Naive thymus-derived CD4-positive, alpha-beta T cell (primary cell): ENCODE measurements around the gene RECQL. TPM values are rescaled to one million over a fixed set of nuclear protein-coding genes. Genes with fewer than 3 reads are reported as not detected.
A peak's percentile ranks its signal among the peaks of the same experiment; 100 is the strongest.

Source experiments
- ATAC-seq: fragments of 150-1000 bp; cut with Tn5 transposase; 2 replicates; pipeline ENCODE4 v1.10.0; 2021; ENCODE audit warnings: mild to moderate bottlenecking, moderate library complexity
- CTCF ChIA-PET: fragments of 350-600 bp; sonication (Branson Sonifier 250); formaldehyde crosslinking; loops from one replicate; lab custom pipeline; 2021; ENCODE audit warnings: antibody characterized with exemption; lab: Charles Lee
- POLR2A ChIA-PET: fragments of 350-600 bp; sonication (Branson Sonifier 250); formaldehyde crosslinking; loops from one replicate; lab custom pipeline; 2021; ENCODE audit warnings: antibody characterized with exemption, inconsistent platforms; lab: Charles Lee
- DNase-seq, 9 donors: peaks; one replicate each; pipeline versions ENCODE4 v3.0.0 to v3.0.0-alpha.2; 2020 to 2022; ENCODE audit warnings: mixed read lengths in 1 of 9
- H3K27ac ChIP-seq: one replicate; pipeline ENCODE4 v1.7.0; 2013; ENCODE audit warnings: mild to moderate bottlenecking, low read depth, low read length, moderate library complexity
- H3K27me3 ChIP-seq, 2 donors: one replicate each; pipeline ENCODE4 v1.7.0; 2013; ENCODE audit warnings: low read length in 2 of 2, mild to moderate bottlenecking in 2 of 2, moderate library complexity in 2 of 2; ENCODE audit not compliant: control insufficient read depth in 2 of 2, insufficient read depth in 2 of 2
- H3K36me3 ChIP-seq, 3 experiments: 1 replicate in 2 of 3; 2 replicates in 1 of 3; pipeline ENCODE4 v1.7.0; 2013; ENCODE audit warnings: low read length in 3 of 3, mild to moderate bottlenecking in 3 of 3, moderate library complexity in 1 of 3; ENCODE audit not compliant: insufficient read depth in 3 of 3, control insufficient read depth in 2 of 3
- H3K4me1 ChIP-seq, 2 donors: one replicate each; pipeline ENCODE4 v1.7.0; 2013; ENCODE audit warnings: low read length in 2 of 2, mild to moderate bottlenecking in 2 of 2, moderate library complexity in 1 of 2; ENCODE audit not compliant: control insufficient read depth in 2 of 2, insufficient read depth in 2 of 2
- H3K4me3 ChIP-seq: 2 replicates; pipeline ENCODE4 v1.7.0; 2013; ENCODE audit warnings: mild to moderate bottlenecking, low read length
- H3K9me3 ChIP-seq, 3 experiments: 1 replicate in 2 of 3; 2 replicates in 1 of 3; pipeline ENCODE4 v1.7.0; 2013; ENCODE audit warnings: low read length in 3 of 3; ENCODE audit not compliant: control insufficient read depth in 2 of 3
- H3K27ac Mint-ChIP-seq, 9 donors: one replicate each; pipeline ENCODE4 v1.8.0; 2020 to 2022; ENCODE audit warnings: mixed read lengths in 9 of 9, mild to moderate bottlenecking in 8 of 9, moderate library complexity in 5 of 9, inconsistent platforms in 2 of 9
- H3K27me3 Mint-ChIP-seq, 5 donors: one replicate each; pipeline ENCODE4 v1.8.0; 2021 to 2022; ENCODE audit warnings: mixed read lengths in 5 of 5, mild to moderate bottlenecking in 1 of 5
- H3K36me3 Mint-ChIP-seq, 5 donors: one replicate each; pipeline ENCODE4 v1.8.0; 2020 to 2022; ENCODE audit warnings: mixed read lengths in 5 of 5, mild to moderate bottlenecking in 3 of 5, inconsistent platforms in 1 of 5
- H3K4me1 Mint-ChIP-seq, 7 donors: one replicate each; pipeline ENCODE4 v1.8.0; 2020 to 2022; ENCODE audit warnings: mixed read lengths in 7 of 7, mild to moderate bottlenecking in 3 of 7, inconsistent platforms in 1 of 7
- H3K4me3 Mint-ChIP-seq, 10 donors: one replicate each; pipeline ENCODE4 v1.8.0; 2020 to 2022; ENCODE audit warnings: mild to moderate bottlenecking in 10 of 10, mixed read lengths in 10 of 10, moderate library complexity in 6 of 10, inconsistent platforms in 2 of 10
- H3K9me3 Mint-ChIP-seq, 11 donors: one replicate each; pipeline ENCODE4 v1.8.0; 2020 to 2022; ENCODE audit warnings: mixed read lengths in 11 of 11, mild to moderate bottlenecking in 4 of 11, inconsistent platforms in 1 of 11, moderate library complexity in 1 of 11
- intact Hi-C, 2 donors: fragments of 100-400 bp; cut with micrococcal nuclease; formaldehyde crosslinking; loops; one replicate each; pipeline ENCODE4 v1.15.1; 2023
- polyA plus RNA-seq, 2 donors: library from polyadenylated mRNA; unstranded; fragments of 300-500 nt; fragmentation: Illumina TruSeq; gene quantifications; one replicate each; pipeline ENCODE4 v1.2.3, GENCODE V29; 2021
- total RNA-seq, 6 experiments: library from RNA in 5 of 6; stranded (reverse) in 5 of 6; gene quantifications; 1 replicate in 5 of 6; 2 replicates in 1 of 6; pipeline ENCODE4 v1.2.3 and lab custom pipeline; 2021 to 2026

Gene RECQL
- total and polyA plus RNA-seq, 7 experiments from 2014 or later = 19.4 to 77.7 (median 49.0) TPM

- ChIA-PET POLR2A (interaction anchor here (0.7 kb wide), 1 partner anchor 12 kb away, joined by 3 read pairs; no protein-coding TSS in a partner anchor), CTCF (no interaction called here)
- DNase-seq (no peak), ATAC-seq (no peak)
- no peak overlapping the region for H3K27ac ChIP-seq
- H3K9me3 Mint-ChIP-seq = peaks cover 0 to 1% (median 0%) of the 10 kb centered on the region in 11 donors
- no peaks in the 10 kb centered on the region for H3K27me3 ChIP-seq
- no peaks in the 10 kb centered on the region for H3K4me1 ChIP-seq
- H3K27ac Mint-ChIP-seq = no peak overlapping the region
- no peak overlapping the region for H3K4me3 Mint-ChIP-seq
- peaks cover 0 to 4% (median 0%) of the 10 kb centered on the region in 5 donors for H3K27me3 Mint-ChIP-seq
- H3K9me3 ChIP-seq = no peaks in the 10 kb centered on the region
- no peaks in the 10 kb centered on the region for H3K4me1 Mint-ChIP-seq
- no peak overlapping the region for H3K4me3 ChIP-seq
- peaks cover 0 to 4% (median 3%) of the 10 kb centered on the region in 5 donors for H3K36me3 Mint-ChIP-seq
- H3K36me3 ChIP-seq = no peaks in the 10 kb centered on the region
- intact Hi-C loops = no loop called here
These were observed 40.3 kb upstream of the RECQL start for GRCh38 chr12:21541773-21542172.

- Histone ChIP-seq H3K36me3 (no peaks in the 10 kb centered on the region), H3K4me1 (no peaks in the 10 kb centered on the region), H3K27ac (no peak overlapping the region), H3K27me3 (no peaks in the 10 kb centered on the region), H3K9me3 (no peaks in the 10 kb centered on the region), H3K4me3 (no peak overlapping the region)
- CTCF ChIA-PET = no interaction called here
- no peak overlapping the region for H3K4me3 Mint-ChIP-seq
- intact Hi-C loops = loop anchor here in 1 of 2 donors (5.0 kb wide), 1 partner anchor 53 kb away; no protein-coding TSS in a partner anchor
- H3K4me1 Mint-ChIP-seq = no peaks in the 10 kb centered on the region
- H3K36me3 Mint-ChIP-seq = peaks cover 0 to 10% (median 7%) of the 10 kb centered on the region in 5 donors
- DNase-seq (no peak), ATAC-seq (no peak)
- POLR2A ChIA-PET = no interaction called here
- H3K27me3 Mint-ChIP-seq = peaks cover 0 to 4% (median 1%) of the 10 kb centered on the region in 5 donors
- H3K27ac Mint-ChIP-seq = no peak overlapping the region
- peaks cover 0 to 1% (median 0%) of the 10 kb centered on the region in 11 donors for H3K9me3 Mint-ChIP-seq
These were observed 38.4 kb upstream of the RECQL start for GRCh38 chr12:21539797-21540196.

GRCh38 chr12:21538061-21538653, 36.7 kb upstream of the RECQL start:
- Mint-ChIP-seq H3K36me3 (peaks cover 0 to 10% (median 7%) of the 10 kb centered on the region in 5 donors), H3K9me3 (no peaks in the 10 kb centered on the region), H3K4me3 (no peak overlapping the region), H3K27me3 (peaks cover 0 to 4% (median 2%) of the 10 kb centered on the region in 5 donors), H3K27ac (no peak overlapping the region), H3K4me1 (no peaks in the 10 kb centered on the region)
- no peak overlapping the region for H3K4me3 ChIP-seq
- H3K36me3 ChIP-seq = no peaks in the 10 kb centered on the region
- no peaks in the 10 kb centered on the region for H3K27me3 ChIP-seq
- H3K27ac ChIP-seq = no peak overlapping the region
- no peaks in the 10 kb centered on the region for H3K9me3 ChIP-seq
- ChIA-PET POLR2A (no interaction called here), CTCF (no interaction called here)
- intact Hi-C loops = loop anchor here in 1 of 2 donors (5.0 kb wide), 1 partner anchor 54 kb away; no protein-coding TSS in a partner anchor
- ATAC-seq (no peak), DNase-seq (no peak)
- H3K4me1 ChIP-seq = no peaks in the 10 kb centered on the region

GRCh38 chr12:21529456-21529855, 28.0 kb upstream of the RECQL start:
- H3K9me3 Mint-ChIP-seq = peaks cover 0 to 9% (median 2%) of the 10 kb centered on the region in 11 donors
- POLR2A ChIA-PET = interaction anchor here (1.0 kb wide), 1 partner anchor 13 kb away, joined by 3 read pairs; no protein-coding TSS in a partner anchor
- Histone ChIP-seq H3K9me3 (no peaks in the 10 kb centered on the region), H3K27me3 (no peaks in the 10 kb centered on the region), H3K4me3 (no peak overlapping the region), H3K36me3 (no peaks in the 10 kb centered on the region), H3K27ac (no peak overlapping the region), H3K4me1 (peaks cover 0 to 3% of the 10 kb centered on the region in 2 donors)
- DNase-seq (no peak), ATAC-seq (no peak)
- CTCF ChIA-PET = no interaction called here
- H3K4me1 Mint-ChIP-seq = peaks cover 0 to 13% (median 8%) of the 10 kb centered on the region in 7 donors
- no peak overlapping the region for H3K4me3 Mint-ChIP-seq
- H3K27ac Mint-ChIP-seq = no peak overlapping the region
- intact Hi-C loops = loop anchor here in 1 of 2 donors (5.0 kb wide), 2 partner anchors 128 to 232 kb away; partner anchors contain the start of gene LDHB
- peaks cover 18 to 61% (median 43%) of the 10 kb centered on the region in 5 donors for H3K27me3 Mint-ChIP-seq
- H3K36me3 Mint-ChIP-seq = peaks cover 0 to 2% (median 0%) of the 10 kb centered on the region in 5 donors

GRCh38 chr12:21528953-21529352, 27.5 kb upstream of the RECQL start:
- peaks cover 18 to 61% (median 43%) of the 10 kb centered on the region in 5 donors for H3K27me3 Mint-ChIP-seq
- intact Hi-C loops = loop anchor here in 1 of 2 donors (1.0 to 5.0 kb wide), 3 partner anchors 28 to 232 kb away; partner anchors contain the start of genes GOLT1B, LDHB and RECQL
- Histone ChIP-seq H3K9me3 (no peaks in the 10 kb centered on the region), H3K36me3 (no peaks in the 10 kb centered on the region), H3K4me3 (no peak overlapping the region), H3K27me3 (no peaks in the 10 kb centered on the region), H3K4me1 (peaks cover 0 to 3% of the 10 kb centered on the region in 2 donors), H3K27ac (no peak overlapping the region)
- peaks cover 0 to 4% (median 0%) of the 10 kb centered on the region in 5 donors for H3K36me3 Mint-ChIP-seq
- CTCF ChIA-PET = no interaction called here
- peaks cover 0 to 13% (median 8%) of the 10 kb centered on the region in 7 donors for H3K4me1 Mint-ChIP-seq
- ATAC-seq = no peak
- H3K9me3 Mint-ChIP-seq = peaks cover 0 to 12% (median 4%) of the 10 kb centered on the region in 11 donors
- no peak for DNase-seq
- POLR2A ChIA-PET = no interaction called here
- H3K27ac Mint-ChIP-seq = peak overlapping the region in 1 of 9 donors; percentile 61
- H3K4me3 Mint-ChIP-seq = peak overlapping the region in 6 of 10 donors; percentile 55 to 81 (median 72)

- Histone ChIP-seq H3K27me3 (no peaks in the 10 kb centered on the region), H3K27ac (no peak overlapping the region), H3K9me3 (no peaks in the 10 kb centered on the region), H3K4me1 (peaks cover 0 to 3% of the 10 kb centered on the region in 2 donors), H3K4me3 (peak overlapping the region; percentile 63), H3K36me3 (no peaks in the 10 kb centered on the region)
- intact Hi-C loops = loop anchor here (1.0 to 5.0 kb wide), 5 partner anchors 19 to 230 kb away; partner anchors contain the start of genes GOLT1B (in 2 of the 2), RECQL (in 2 of the 2) and LDHB (in 1 of the 2)
- ChIA-PET POLR2A (interaction anchor here (0.7 to 1.6 kb wide), 2 partner anchors 26 to 36 kb away, joined by 4 to 6 read pairs; partner anchors contain the start of genes GOLT1B and RECQL), CTCF (no interaction called here)
- H3K27ac Mint-ChIP-seq = no peak overlapping the region
- peak; percentile 95 for ATAC-seq
- H3K9me3 Mint-ChIP-seq = peaks cover 0 to 12% (median 4%) of the 10 kb centered on the region in 11 donors
- peaks cover 0 to 4% (median 0%) of the 10 kb centered on the region in 5 donors for H3K36me3 Mint-ChIP-seq
- peaks cover 0 to 13% (median 8%) of the 10 kb centered on the region in 7 donors for H3K4me1 Mint-ChIP-seq
- H3K4me3 Mint-ChIP-seq = peak overlapping the region; percentile 69 to 87 (median 80)
- H3K27me3 Mint-ChIP-seq = peaks cover 18 to 54% (median 37%) of the 10 kb centered on the region in 5 donors
- peak; percentile 33 to 69 (median 61) for DNase-seq
These were observed 26.2 kb upstream of the RECQL start for GRCh38 chr12:21527451-21528180.
